Measurements from ENCODE around the gene SLC22A17. TPM values are rescaled to one million over a fixed set of nuclear protein-coding genes. Genes with fewer than 3 reads are reported as not detected.

Gene SLC22A17
- total and polyA plus RNA-seq, 10 of the 15 experiments (the other 5 are each of a cell fraction or from before 2014, with no cell fraction given): not detected

DNA sequence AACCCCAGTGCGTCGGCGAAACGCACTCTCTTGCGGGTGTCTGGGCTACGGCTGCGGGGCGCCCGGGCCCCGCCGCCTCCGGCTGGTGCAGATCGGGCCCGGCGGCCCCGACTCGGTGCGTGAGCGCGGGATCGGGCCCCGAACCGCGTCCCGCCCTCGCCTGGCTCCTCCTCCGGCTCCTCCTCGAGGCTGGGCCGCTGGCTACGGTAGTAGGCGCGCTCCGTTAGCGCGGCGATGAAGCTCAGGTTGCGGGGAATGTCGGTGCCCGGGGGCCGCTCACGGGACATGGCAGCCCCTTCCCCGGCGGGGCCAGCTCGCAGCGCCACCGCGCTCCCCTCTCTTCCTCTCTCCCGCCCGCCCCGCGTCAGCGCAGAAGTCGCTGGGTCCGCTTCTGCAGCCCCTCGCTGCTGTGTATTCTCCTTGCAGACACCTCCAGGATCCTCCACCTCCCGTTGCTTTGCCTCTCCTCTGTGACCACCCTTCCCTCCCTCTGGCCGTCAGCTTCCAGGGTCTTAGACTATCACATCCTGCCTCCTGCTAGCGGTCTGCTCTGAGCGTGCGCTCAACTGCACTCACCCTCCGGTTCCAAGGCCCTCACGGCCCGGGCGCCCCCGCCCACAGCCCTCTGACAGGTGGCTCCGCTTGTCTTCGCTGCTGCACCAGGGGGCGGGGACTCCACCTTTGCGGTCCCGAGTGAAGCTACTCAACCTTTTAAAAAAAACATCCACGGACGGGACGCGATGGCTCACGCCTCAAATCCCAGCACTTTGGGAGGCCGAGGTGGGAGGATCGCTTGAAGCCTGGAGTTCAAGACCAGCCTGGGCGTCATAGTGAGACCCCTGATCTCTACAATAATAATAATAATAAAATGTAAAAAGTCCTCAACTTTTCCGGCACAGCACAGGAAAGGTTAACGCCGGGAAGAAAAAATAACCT, 50.1 kb downstream of the SLC22A17 start, which contains the start of gene PPP1R3E (continued):
- TF ChIP-seq E4F1 (IDR thresholded peaks at IDR 0.05; ENCODE audit: borderline replicate concordance, partially characterized antibody): no peak
- TF ChIP-seq CHD2 (IDR thresholded peaks at IDR 0.05; ENCODE audit: borderline replicate concordance, low read depth, low read length): no peak; the same call in 1 of the 2 replicates
- peak; percentile 75 for TF ChIP-seq ZNF384 (IDR thresholded peaks at IDR 0.05; ENCODE audit: borderline replicate concordance, low read depth, low read length)
- TF ChIP-seq IKZF2 (IDR thresholded peaks at IDR 0.05): peak in 1 of 2 experiments; percentile 8; a peak in 1 of 4 replicates
- no peak for TF ChIP-seq MYB (IDR thresholded peaks at IDR 0.05; ENCODE audit: borderline replicate concordance, low read depth, low read length)
- TF ChIP-seq CEBPB (IDR thresholded peaks at IDR 0.05; ENCODE audit: borderline replicate concordance in 1 of 2, low read depth in 2 of 2, low read length in 2 of 2): no peak
- no peak for TF ChIP-seq RBBP5 (conservative IDR thresholded peaks at IDR 0.05)
- 0 out of 2 replicates have a peak, but pooled peaks have one; percentile 21 for TF ChIP-seq FOXK2 (IDR thresholded peaks at IDR 0.05)
- TF ChIP-seq, protein P1, sequence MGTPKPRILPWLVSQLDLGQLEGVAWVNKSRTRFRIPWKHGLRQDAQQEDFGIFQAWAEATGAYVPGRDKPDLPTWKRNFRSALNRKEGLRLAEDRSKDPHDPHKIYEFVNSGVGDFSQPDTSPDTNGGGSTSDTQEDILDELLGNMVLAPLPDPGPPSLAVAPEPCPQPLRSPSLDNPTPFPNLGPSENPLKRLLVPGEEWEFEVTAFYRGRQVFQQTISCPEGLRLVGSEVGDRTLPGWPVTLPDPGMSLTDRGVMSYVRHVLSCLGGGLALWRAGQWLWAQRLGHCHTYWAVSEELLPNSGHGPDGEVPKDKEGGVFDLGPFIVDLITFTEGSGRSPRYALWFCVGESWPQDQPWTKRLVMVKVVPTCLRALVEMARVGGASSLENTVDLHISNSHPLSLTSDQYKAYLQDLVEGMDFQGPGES (IDR thresholded peaks at IDR 0.05): no peak
- TF ChIP-seq ASH2L (IDR thresholded peaks at IDR 0.05; ENCODE audit: borderline replicate concordance, low read depth): no peak
- TF ChIP-seq RAD21 (IDR thresholded peaks at IDR 0.05; ENCODE audit: insufficient read depth, low read depth, low read length): no peak
- no peak for TF ChIP-seq RELA (IDR thresholded peaks at IDR 0.05; ENCODE audit: borderline replicate concordance, partially characterized antibody)
- peak; percentile 53; the same call in 1 of the 2 replicates for TF ChIP-seq RCOR1 (conservative IDR thresholded peaks at IDR 0.05; ENCODE audit: low read depth, low read length)
- no peak for TF ChIP-seq SUZ12 (IDR thresholded peaks at IDR 0.05; ENCODE audit: unreplicated experiment)
- TF ChIP-seq ZNF274 (IDR thresholded peaks at IDR 0.05; ENCODE audit: insufficient read depth, insufficient read length): no peak
- no peak for TF ChIP-seq CHD4 (IDR thresholded peaks at IDR 0.05)
- TF ChIP-seq, protein P2, sequence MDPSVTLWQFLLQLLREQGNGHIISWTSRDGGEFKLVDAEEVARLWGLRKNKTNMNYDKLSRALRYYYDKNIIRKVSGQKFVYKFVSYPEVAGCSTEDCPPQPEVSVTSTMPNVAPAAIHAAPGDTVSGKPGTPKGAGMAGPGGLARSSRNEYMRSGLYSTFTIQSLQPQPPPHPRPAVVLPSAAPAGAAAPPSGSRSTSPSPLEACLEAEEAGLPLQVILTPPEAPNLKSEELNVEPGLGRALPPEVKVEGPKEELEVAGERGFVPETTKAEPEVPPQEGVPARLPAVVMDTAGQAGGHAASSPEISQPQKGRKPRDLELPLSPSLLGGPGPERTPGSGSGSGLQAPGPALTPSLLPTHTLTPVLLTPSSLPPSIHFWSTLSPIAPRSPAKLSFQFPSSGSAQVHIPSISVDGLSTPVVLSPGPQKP (IDR thresholded peaks at IDR 0.05; ENCODE audit: low read depth, low read length): no peak
- TF ChIP-seq SREBF2 (IDR thresholded peaks at IDR 0.05; ENCODE audit: low read length): no peak
- TF ChIP-seq MAX (IDR thresholded peaks at IDR 0.05; ENCODE audit: low read depth, low read length): no peak
- TF ChIP-seq JUND (IDR thresholded peaks at IDR 0.05; ENCODE audit: low read depth, low read length): no peak
- TF ChIP-seq GABPA (IDR thresholded peaks at IDR 0.05; ENCODE audit: low read depth): no peak
- TF ChIP-seq ZNF217 (IDR thresholded peaks at IDR 0.05): no peak
- TF ChIP-seq TCF7 (IDR thresholded peaks at IDR 0.05; ENCODE audit: borderline replicate concordance): no peak
- TF ChIP-seq TAF1 (IDR thresholded peaks at IDR 0.05; ENCODE audit: borderline replicate concordance, low read depth, low read length): peak; percentile 68; the same call in 1 of the 2 replicates
- TF ChIP-seq FOS (IDR thresholded peaks at IDR 0.05; ENCODE audit: borderline replicate concordance, extremely low read depth, insufficient read length): no peak
- no peak for TF ChIP-seq NFIC (IDR thresholded peaks at IDR 0.05; ENCODE audit: low read depth, low read length)
- TF ChIP-seq STAT3 (IDR thresholded peaks at IDR 0.05; ENCODE audit: low read depth, low read length): no peak
